Neural cell (in vitro differentiated cells): Measurements from ENCODE around the gene FCMR.

Source experiments
- CTCF ChIP-seq: fragments of 450-650 bp; IDR thresholded peaks from 2 replicates; pipeline ENCODE4 v1.5.1; 2014; ENCODE audit warnings: antibody characterized with exemption, mild to moderate bottlenecking, moderate library complexity; ENCODE audit not compliant: poor library complexity, severe bottlenecking
- EP300 ChIP-seq: fragments of 450-650 bp; conservative IDR thresholded peaks from 2 replicates; pipeline ENCODE4 v1.6.1; 2014; ENCODE audit warnings: antibody characterized with exemption, mild to moderate bottlenecking, moderate library complexity; ENCODE audit not compliant: poor library complexity, severe bottlenecking
- POLR2AphosphoS5 ChIP-seq: IDR thresholded peaks from 2 replicates; pipeline ENCODE4 v1.6.1; 2012

- TF ChIP-seq CTCF (no peak), EP300 (no peak), POLR2AphosphoS5 (no peak)
Measured at GRCh38 chr1:206963119-206963712, 41.5 kb upstream of the FCMR start.
